Measurements from ENCODE around the gene TRABD2B. TPM values are rescaled to one million over a fixed set of nuclear protein-coding genes. Genes with fewer than 3 reads are reported as not detected.

Gene TRABD2B
- total and polyA plus RNA-seq, 8 donors: 0.99 to 5.2 (median 3.3) TPM

GRCh38 chr1:47944561-47944960 is 52.6 kb downstream of the TRABD2B start:
- no peak for ATAC-seq
- Histone ChIP-seq H3K27ac (no peak overlapping the region), H3K27me3 (no peaks in the 10 kb centered on the region), H3K36me3 (no peaks in the 10 kb centered on the region), H3K9me3 (no peaks in the 10 kb centered on the region), H3K4me1 (peaks cover 0 to 5% of the 10 kb centered on the region in 2 donors), H3K4me3 (no peak overlapping the region)
- peak in 1 of 4 donors; percentile 39 for DNase-seq
- TF ChIP-seq CTCF (IDR thresholded peaks at IDR 0.05): no peak
- intact Hi-C loops (cut with DNase I): no loop called here

DNA sequence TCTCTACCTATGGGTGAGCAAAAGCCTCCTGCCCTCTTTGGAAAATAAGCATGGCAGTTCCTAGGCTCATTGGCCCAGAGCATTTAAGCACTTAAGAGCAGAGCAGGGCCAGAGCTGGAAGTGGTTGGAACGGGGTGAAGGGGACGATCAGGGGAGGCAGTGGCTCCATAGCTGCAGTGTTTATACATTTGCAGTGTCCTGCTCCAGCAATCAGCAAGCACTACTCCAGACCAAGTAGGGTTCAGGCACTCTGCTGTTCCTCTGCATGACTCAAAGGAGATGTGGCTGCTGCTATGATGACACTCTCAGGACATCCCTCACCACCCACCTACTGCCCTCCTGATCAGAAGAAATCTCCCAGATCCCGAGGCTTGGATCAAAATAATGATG is 55.0 kb downstream of the TRABD2B start:
- no peak for TF ChIP-seq CTCF (IDR thresholded peaks at IDR 0.05)
- peak; percentile 42 for ATAC-seq
- intact Hi-C loops (cut with DNase I): no loop called here

GRCh38 chr1:47941609-47942239 is 55.5 kb downstream of the TRABD2B start:
- TF ChIP-seq CTCF (IDR thresholded peaks at IDR 0.05): no peak
- ATAC-seq (peak; percentile 83), DNase-seq (no peak)
- intact Hi-C loops (cut with DNase I): no loop called here
- no peak overlapping the region for H3K4me3 ChIP-seq
- no peaks in the 10 kb centered on the region for H3K36me3 ChIP-seq
- H3K4me1 ChIP-seq: peaks cover 0 to 5% of the 10 kb centered on the region in 2 donors
- no peaks in the 10 kb centered on the region for H3K9me3 ChIP-seq
- H3K27me3 ChIP-seq: no peaks in the 10 kb centered on the region
- H3K27ac ChIP-seq: no peak overlapping the region

More for the DNA sequence above, 55.0 kb downstream of the TRABD2B start:
- peaks cover 0 to 5% of the 10 kb centered on the region in 2 donors for H3K4me1 ChIP-seq
- no peak overlapping the region for H3K4me3 ChIP-seq
- no peaks in the 10 kb centered on the region for H3K9me3 ChIP-seq
- H3K36me3 ChIP-seq: no peaks in the 10 kb centered on the region
- no peak for DNase-seq
- no peak overlapping the region for H3K27ac ChIP-seq
- H3K27me3 ChIP-seq: no peaks in the 10 kb centered on the region

GRCh38 chr1:47940779-47941178 is 56.4 kb downstream of the TRABD2B start:
- H3K27me3 ChIP-seq: no peaks in the 10 kb centered on the region
- ATAC-seq (peak; percentile 51), DNase-seq (no peak)
- no peak overlapping the region for H3K27ac ChIP-seq
- intact Hi-C loops (cut with DNase I): no loop called here
- no peak for TF ChIP-seq CTCF (IDR thresholded peaks at IDR 0.05)
- H3K36me3 ChIP-seq: no peaks in the 10 kb centered on the region
- H3K4me3 ChIP-seq: no peak overlapping the region
- no peaks in the 10 kb centered on the region for H3K9me3 ChIP-seq
- peaks cover 0 to 5% of the 10 kb centered on the region in 2 donors for H3K4me1 ChIP-seq

DNA sequence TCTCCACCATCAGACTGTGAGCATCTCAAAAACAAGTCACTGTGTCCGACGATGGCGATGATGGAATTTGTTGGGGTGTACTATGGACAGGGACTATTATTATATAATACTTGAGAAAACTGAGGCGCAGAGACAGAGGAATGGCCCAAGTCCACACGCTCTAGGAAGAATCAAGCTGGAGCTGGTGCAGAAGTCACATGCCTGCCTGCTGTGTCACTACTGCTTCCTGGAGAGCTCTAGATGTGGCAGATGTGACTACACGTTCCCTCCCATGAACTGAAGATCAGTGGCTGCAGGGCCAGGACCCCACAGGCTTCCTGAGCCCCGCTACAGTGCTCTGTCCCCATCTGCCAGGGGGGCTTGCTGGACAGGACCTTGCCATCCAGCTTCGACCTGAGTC is 56.9 kb downstream of the TRABD2B start:
- DNase-seq (no peak), ATAC-seq (peak; percentile 28)
- TF ChIP-seq CTCF (IDR thresholded peaks at IDR 0.05): no peak
- H3K4me1 ChIP-seq: peaks cover 0 to 5% of the 10 kb centered on the region in 2 donors
- no peaks in the 10 kb centered on the region for H3K27me3 ChIP-seq
- no peaks in the 10 kb centered on the region for H3K9me3 ChIP-seq
- H3K27ac ChIP-seq: no peak overlapping the region
- intact Hi-C loops (cut with DNase I): no loop called here
- no peak overlapping the region for H3K4me3 ChIP-seq
- no peaks in the 10 kb centered on the region for H3K36me3 ChIP-seq
